HuH-7 (cell line): ENCODE results near the gene FUS.
"Not testable (repeated sequence)": the region's sequence is repeated elsewhere in the genome, so short reads cannot be mapped to it uniquely, and the experiment has no call there.

Source experiments
- DNase-seq: peaks from one replicate; pipeline ENCODE4 v3.0.0; 2011; ENCODE audit warnings: low spot score

FUS gene

GRCh38 chr16:31143694-31144148, 36.2 kb upstream of the FUS start:
- DNase-seq: no peak

GRCh38 chr16:31144418-31144817, 35.5 kb upstream of the FUS start:
- not testable (repeated sequence) for DNase-seq

- DNase-seq: no peak
Observed at GRCh38 chr16:31145398-31145990, 34.4 kb upstream of the FUS start.

GRCh38 chr16:31147574-31147973, 32.4 kb upstream of the FUS start:
- no peak for DNase-seq

DNA sequence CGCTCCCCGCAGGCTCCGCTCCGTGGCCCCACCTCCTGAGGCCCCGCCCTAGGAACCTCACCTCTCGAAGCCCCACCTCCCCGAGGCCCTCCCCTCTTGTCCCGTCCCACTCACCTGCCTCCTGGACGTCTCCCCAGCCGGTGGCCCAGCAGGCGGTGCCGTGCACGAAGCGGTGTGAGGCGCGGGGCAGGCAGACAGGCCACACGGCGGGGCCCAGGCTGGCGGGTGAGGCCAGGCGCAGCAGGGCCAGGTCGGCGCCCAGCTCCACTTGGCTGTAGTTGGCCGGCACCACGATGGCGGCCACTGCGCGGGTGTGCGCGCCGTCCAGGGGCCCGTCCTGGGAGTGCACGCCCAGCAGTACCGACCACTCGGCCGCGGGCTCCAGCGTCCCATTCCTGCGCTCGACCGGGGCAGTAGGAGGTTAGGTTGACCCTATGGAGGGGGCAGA, 31.6 kb upstream of the FUS start:
- DNase-seq: no peak

- DNase-seq: no peak
Observed at GRCh38 chr16:31148896-31149295, 31.0 kb upstream of the FUS start.

DNA sequence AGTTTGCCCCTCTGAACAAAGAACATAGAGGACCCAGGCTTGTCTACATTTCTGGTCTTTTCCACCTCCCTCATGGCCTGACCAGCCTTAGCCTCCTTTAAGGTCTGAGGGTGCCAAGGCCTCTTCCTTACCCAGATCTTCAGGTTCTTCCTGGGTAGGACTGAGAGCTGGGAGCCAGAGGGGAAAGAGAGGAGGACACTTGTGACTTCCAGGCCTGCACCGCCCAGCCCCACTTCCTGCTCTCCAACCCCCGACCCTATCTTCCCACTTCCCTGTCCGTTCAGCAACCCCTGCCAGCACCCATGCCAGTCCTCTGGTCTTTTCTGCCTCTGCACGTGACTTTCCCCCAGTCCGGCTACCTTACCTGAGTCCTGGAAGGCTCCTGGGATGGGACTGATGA, 30.6 kb upstream of the FUS start:
- no peak for DNase-seq

- DNase-seq: no peak
Observed at GRCh38 chr16:31149894-31150890, 29.7 kb upstream of the FUS start, which contains the start of gene PRSS36. Gene PRSS36, minus strand, starts transcription at chr16:31150066. Its CDS starts 31 bp downstream, at chr16:31150035.

DNA sequence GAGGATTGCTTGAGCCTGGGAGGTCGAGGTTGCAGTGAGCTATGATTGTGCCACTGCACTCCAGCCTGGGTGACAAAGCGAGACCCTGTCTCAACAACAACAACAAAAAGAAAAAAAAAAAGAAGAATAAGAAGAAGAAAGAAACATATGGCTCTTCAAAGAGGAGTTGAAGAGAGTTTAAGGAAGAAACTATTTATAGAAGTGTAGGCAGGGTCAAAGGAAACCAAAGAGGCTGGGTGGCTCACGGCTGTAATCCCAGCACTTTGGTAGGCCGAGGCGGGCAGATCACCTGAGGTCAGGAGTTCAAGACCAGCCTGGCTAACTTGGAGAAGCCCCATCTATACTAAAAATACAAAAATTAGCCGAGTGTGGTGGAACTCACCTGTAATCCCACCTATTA, 29.0 kb upstream of the FUS start:
- not testable (repeated sequence) for DNase-seq

DNA sequence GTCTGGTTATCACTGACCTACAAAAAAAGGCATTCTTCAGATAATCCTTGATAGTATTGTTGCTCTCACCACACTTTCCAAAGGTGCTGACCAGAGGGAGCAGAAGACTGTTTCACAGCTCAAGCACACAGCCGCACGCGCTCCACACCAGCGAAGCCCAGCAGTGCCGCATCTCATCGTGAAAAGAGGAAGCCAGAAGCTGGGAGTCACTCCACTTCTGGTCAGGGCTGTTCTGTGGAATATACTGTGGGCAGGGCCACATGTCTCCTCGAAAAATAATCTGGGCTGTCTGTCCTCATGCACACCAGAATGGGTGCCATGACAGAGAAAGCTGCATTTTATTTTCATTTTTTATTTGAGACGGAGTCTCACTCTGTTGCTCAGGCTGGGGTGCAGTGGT, 22.8 kb upstream of the FUS start:
- DNase-seq: no peak

DNA sequence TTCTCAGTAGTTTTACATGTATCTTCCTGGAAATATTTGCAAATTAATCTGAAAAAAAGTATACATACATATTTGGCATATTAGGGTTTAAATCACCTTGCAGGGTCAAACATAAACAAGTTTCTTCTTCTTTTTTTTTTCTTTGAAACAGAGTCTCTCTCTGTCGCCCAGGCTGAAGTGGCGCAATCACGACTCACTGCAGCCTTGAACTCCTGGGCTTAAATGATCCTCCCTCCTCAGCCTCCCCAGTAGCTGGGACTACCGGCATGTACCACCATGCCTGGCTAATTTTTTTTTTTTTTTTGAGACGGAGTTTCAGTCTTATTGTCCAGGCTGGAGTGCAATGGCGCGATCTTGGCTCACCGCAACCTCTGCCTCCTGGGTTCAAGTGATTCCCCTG, 12.6 kb upstream of the FUS start:
- DNase-seq: no peak

GRCh38 chr16:31168848-31169247, 11.1 kb upstream of the FUS start:
- no peak for DNase-seq

DNA sequence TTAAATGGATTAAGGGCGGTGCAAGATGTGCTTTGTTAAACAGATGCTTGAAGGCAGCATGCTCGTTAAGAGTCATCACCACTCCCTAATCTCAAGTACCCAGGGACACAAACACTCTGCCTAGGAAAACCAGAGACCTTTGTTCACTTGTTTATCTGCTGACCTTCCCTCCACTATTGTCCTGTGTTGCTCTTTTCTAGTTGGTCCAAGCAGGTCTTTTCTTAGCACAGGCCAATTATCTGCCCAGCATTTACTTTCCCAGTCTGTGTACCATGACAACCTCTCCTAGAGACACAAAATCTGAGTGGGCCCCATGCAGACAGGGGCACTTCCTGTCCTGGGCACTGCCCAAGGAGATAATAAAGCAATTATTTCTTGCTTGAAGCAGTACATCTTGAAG, 9.9 kb upstream of the FUS start:
- DNase-seq: not testable (repeated sequence)

- DNase-seq: no peak
Observed at GRCh38 chr16:31177136-31177535, 2.8 kb upstream of the FUS start.

DNA sequence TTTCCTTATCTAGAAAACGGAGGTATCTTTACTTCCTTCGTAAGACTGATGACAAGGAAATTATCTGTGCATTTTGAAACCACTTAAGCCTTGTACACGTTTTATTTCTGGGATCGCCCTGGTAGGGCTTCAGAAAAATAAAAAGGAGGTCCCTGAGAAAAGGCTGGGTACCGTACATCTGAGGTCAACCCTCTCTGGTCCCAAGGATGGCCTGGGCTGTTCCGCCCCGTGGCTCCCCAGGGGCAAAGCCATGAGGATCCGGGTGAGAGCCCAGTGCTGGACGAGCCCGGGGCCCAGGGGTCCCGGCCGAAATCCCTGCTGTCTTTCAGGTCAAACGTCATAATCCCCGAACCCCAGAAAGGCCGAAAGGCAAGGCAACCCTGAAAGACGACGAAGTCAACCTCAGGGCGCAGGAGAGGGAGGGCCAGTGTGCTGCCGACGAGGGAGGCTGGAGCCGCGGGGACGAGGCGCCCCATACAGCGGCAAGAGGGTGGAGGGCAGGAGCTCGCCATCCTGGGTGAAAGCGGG, 656 bp upstream of the FUS start:
- DNase-seq: no peak

DNA sequence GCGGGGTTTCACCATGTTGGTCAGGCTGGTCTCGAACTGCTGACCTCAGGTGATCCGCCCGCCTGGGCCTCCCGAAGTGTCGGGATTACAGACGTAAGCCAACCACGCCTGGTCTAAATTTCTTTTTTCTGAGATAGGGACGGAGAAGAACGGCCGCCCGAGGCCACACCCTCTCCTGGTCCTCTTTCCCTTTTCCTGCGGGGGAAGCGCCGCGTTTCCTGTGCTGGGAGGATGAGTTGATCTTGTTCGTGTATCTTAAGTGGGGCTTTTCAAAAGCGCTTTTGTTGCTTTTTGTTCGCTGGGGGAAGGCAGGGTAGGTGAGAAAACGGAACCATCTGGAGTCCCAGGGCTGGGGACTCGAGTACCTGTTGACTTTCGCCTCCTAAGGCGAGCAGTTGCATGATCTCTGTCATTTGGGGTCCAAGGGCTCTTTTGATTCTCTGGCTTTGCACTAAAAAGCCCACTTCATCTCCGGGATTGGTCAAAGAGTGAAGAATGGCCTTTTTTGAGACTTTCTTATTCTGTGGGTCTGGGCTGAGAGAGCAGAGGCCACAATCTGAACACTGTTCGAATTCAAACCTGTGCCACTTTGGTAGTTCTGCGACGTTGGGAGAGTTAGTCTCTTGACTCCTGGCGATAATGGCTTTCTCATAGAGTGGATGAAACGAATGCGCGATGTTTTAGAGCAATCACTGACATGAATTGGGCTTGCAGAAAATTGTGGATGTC, 1.3 kb downstream of the FUS start:
- no peak for DNase-seq

GRCh38 chr16:31182391-31182790, 2.5 kb downstream of the FUS start:
- DNase-seq: no peak

GRCh38 chr16:31183432-31184428, 3.8 kb downstream of the FUS start:
- no peak for DNase-seq

DNA sequence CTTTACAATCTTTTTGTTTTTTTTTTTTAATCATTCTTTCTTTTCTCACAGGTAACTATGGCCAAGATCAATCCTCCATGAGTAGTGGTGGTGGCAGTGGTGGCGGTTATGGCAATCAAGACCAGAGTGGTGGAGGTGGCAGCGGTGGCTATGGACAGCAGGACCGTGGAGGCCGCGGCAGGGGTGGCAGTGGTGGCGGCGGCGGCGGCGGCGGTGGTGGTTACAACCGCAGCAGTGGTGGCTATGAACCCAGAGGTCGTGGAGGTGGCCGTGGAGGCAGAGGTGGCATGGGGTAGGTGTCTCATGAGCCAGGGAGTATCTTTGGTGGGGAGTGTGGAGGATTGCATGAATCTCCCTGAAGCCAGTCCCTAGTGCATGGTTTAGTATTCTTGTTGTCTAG, 4.9 kb downstream of the FUS start:
- DNase-seq: no peak

DNA sequence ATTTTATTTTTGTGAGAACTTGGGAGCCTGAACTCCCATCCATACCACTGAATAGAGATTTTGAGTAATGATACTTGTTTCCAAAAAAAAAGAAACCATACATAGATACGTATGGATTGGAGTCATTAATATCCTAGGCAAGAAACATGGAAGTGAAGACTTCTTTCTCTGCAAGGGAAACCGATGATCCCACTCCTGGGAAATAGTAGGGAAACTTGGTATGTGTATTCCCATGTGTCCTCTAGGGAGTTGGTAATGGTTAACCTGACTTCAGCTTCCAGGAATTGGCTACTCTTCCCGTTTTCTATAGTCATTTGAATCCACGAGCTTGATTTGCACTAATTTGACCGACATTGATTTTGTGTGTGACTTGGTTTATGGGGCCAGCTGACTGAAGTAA, 5.4 kb downstream of the FUS start:
- DNase-seq: no peak

DNA sequence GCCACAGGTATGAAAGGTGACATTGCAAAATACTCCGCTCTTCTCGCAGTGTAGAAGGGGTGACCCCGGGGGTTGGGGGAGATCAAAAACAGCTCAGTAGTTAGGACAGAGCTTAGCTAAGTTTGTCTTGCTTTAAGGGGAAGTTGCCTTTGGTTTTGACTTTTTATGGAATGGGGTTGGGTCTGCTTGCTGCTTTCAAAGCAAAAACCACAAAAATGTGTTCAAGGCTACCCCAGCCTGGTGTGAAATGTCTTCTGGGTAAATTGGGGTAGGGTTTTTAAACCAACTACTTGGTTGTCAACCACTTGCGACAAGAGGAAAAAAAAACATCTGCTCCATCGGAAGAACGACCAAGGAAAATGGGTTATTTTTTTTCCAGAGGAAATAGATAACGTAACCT, 6.2 kb downstream of the FUS start:
- DNase-seq: no peak
